ENCODE measurements around the gene TDRD1. TPM values are rescaled to one million over a fixed set of nuclear protein-coding genes. Genes with fewer than 3 reads are reported as not detected.

Gene TDRD1
- total and polyA plus RNA-seq, 2 donors (not counting 1 experiment from before 2014, with no cell fraction given) = 0.10 to 0.22 TPM

- CTCF ChIA-PET = no interaction called here
- H3K4me1 ChIP-seq (ENCODE audit: control insufficient read depth in 2 of 2, insufficient read depth in 2 of 2, low read length in 2 of 2) = peaks cover 0 to 3% of the 10 kb centered on the region in 2 donors
- Mint-ChIP-seq H3K9me3 (ENCODE audit: insufficient read depth) (no peaks in the 10 kb centered on the region), H3K4me1 (peaks cover 3% of the 10 kb centered on the region), H3K27me3 (peaks cover 40% of the 10 kb centered on the region), H3K4me3 (no peak overlapping the region), H3K27ac (no peak overlapping the region)
- ATAC-seq (ENCODE audit: low read depth) (no peak), DNase-seq (no peak)
- H3K4me2 ChIP-seq (replicated peaks; ENCODE audit: low read depth, low read length, poor library complexity, severe bottlenecking) = no peak overlapping the region
- no peak for TF ChIP-seq CTCF (IDR thresholded peaks at IDR 0.05)
- WGBS (ENCODE audit: insufficient coverage) = 86% methylated on average over 5 of the region's 6 CpGs
- no peak overlapping the region for H3K4me3 ChIP-seq (ENCODE audit: control extremely low read depth in 1 of 5, extremely low read depth in 1 of 5, insufficient read depth in 1 of 5, low read depth in 2 of 5, low read length in 4 of 5)
- no peaks in the 10 kb centered on the region for H3K79me2 ChIP-seq (ENCODE audit: control insufficient read depth, insufficient read depth, low read length)
- no peak overlapping the region for H3K27ac ChIP-seq (ENCODE audit: low read length in 2 of 2)
- intact Hi-C loops (cut with micrococcal nuclease) = loop anchor here (10.0 kb wide), 1 partner anchor 429 kb away; no protein-coding TSS in a partner anchor
- no peak overlapping the region for H3K9ac ChIP-seq (ENCODE audit: low read length)
- H3K9me3 ChIP-seq (ENCODE audit: control extremely low read depth in 1 of 3, control insufficient read depth in 2 of 3, insufficient read depth in 1 of 3, low read length in 2 of 3) = peaks cover 0 to 3% (median 0%) of the 10 kb centered on the region in 3 donors
- H3K27me3 ChIP-seq (replicated peaks in 1 of 4; ENCODE audit: control extremely low read depth in 1 of 4, control insufficient read depth in 3 of 4, insufficient read depth in 4 of 4, low read length in 3 of 4) = peaks cover 0 to 12% (median 9%) of the 10 kb centered on the region in 4 experiments
- no peaks in the 10 kb centered on the region for H4K20me1 ChIP-seq (ENCODE audit: control insufficient read depth, insufficient read depth, low read length, poor library complexity, severe bottlenecking)
- H3K36me3 ChIP-seq (replicated peaks in 1 of 2; ENCODE audit: control extremely low read depth in 1 of 2, control insufficient read depth in 1 of 2, extremely low read depth in 1 of 2, insufficient read depth in 2 of 2, low read length in 1 of 2) = no peaks in the 10 kb centered on the region
- POLR2A ChIA-PET = no interaction called here
- H2AFZ ChIP-seq (ENCODE audit: insufficient read depth, low read depth, low read length, poor library complexity, severe bottlenecking) = no peak overlapping the region
These were observed 54.3 kb downstream of the TDRD1 start for GRCh38 chr10:114233482-114233881.

- TF ChIP-seq EZH2 (IDR thresholded peaks at IDR 0.05; ENCODE audit: borderline replicate concordance, insufficient read depth, low read depth, low read length, poor library complexity, severe bottlenecking) (no peak), CTCF (IDR thresholded peaks at IDR 0.05) (no peak)
- peaks cover 0 to 18% (median 12%) of the 10 kb centered on the region in 4 experiments for H3K27me3 ChIP-seq (replicated peaks in 1 of 4; ENCODE audit: control extremely low read depth in 1 of 4, control insufficient read depth in 3 of 4, insufficient read depth in 4 of 4, low read length in 3 of 4)
- no peak overlapping the region for H3K9ac ChIP-seq (ENCODE audit: low read length)
- H3K27ac ChIP-seq (ENCODE audit: low read length in 2 of 2) = no peak overlapping the region
- DNase-seq = no peak
- no peak overlapping the region for H3K27ac Mint-ChIP-seq
- CTCF ChIA-PET = no interaction called here
- no peaks in the 10 kb centered on the region for H3K9me3 Mint-ChIP-seq (ENCODE audit: insufficient read depth)
- no peak for ATAC-seq (ENCODE audit: low read depth)
- H3K9me3 ChIP-seq (ENCODE audit: control extremely low read depth in 1 of 3, control insufficient read depth in 2 of 3, insufficient read depth in 1 of 3, low read length in 2 of 3) = no peaks in the 10 kb centered on the region
- no peaks in the 10 kb centered on the region for H4K20me1 ChIP-seq (ENCODE audit: control insufficient read depth, insufficient read depth, low read length, poor library complexity, severe bottlenecking)
- POLR2A ChIA-PET = no interaction called here
- H2AFZ ChIP-seq (ENCODE audit: insufficient read depth, low read depth, low read length, poor library complexity, severe bottlenecking) = no peak overlapping the region
- H3K79me2 ChIP-seq (ENCODE audit: control insufficient read depth, insufficient read depth, low read length) = no peaks in the 10 kb centered on the region
- peaks cover 4 to 9% of the 10 kb centered on the region in 2 donors for H3K4me1 ChIP-seq (ENCODE audit: control insufficient read depth in 2 of 2, insufficient read depth in 2 of 2, low read length in 2 of 2)
- intact Hi-C loops (cut with micrococcal nuclease) = loop anchor here (10.0 kb wide), 1 partner anchor 429 kb away; no protein-coding TSS in a partner anchor
- H3K4me3 ChIP-seq (ENCODE audit: control extremely low read depth in 1 of 5, extremely low read depth in 1 of 5, insufficient read depth in 1 of 5, low read depth in 2 of 5, low read length in 4 of 5) = no peak overlapping the region
- H3K27me3 Mint-ChIP-seq = peaks cover 40% of the 10 kb centered on the region
- H3K4me2 ChIP-seq (replicated peaks; ENCODE audit: low read depth, low read length, poor library complexity, severe bottlenecking) = no peak overlapping the region
- H3K36me3 ChIP-seq (replicated peaks in 1 of 2; ENCODE audit: control extremely low read depth in 1 of 2, control insufficient read depth in 1 of 2, extremely low read depth in 1 of 2, insufficient read depth in 2 of 2, low read length in 1 of 2) = no peaks in the 10 kb centered on the region
- no peak overlapping the region for H3K4me3 Mint-ChIP-seq
- peaks cover 9% of the 10 kb centered on the region for H3K4me1 Mint-ChIP-seq
These were observed 55.0 kb downstream of the TDRD1 start for GRCh38 chr10:114234132-114234531.

Data from B cell (primary cell).